ENCODE data around the gene PLPP4. TPM values are rescaled to one million over a fixed set of nuclear protein-coding genes. Genes with fewer than 3 reads are reported as not detected.

Gene PLPP4
- polyA plus RNA-seq, 1 of the 3 experiments (the other 2 are of a cell fraction) = 27.9 TPM

DNA sequence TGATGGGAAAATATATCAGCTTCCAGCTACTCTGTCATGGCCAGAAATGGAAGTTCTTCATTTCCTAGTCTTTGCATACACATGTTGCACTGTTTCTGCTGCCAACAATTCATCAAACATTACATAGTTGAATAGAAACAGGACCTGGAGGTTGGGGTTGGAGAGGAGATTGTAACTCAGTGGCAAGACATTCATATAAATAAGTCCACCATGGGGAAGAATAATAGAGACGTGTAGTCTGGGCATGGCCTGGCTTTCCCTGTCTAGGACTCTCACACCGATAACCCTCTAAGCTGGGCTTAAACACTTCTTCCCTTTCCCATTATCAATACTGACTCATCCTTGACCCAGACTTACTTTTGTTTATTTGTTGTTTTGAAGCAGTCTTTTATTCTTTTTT, 155.7 kb downstream of the PLPP4 start:
- Histone ChIP-seq H3K4me2 (no peak overlapping the region), H2AFZ (ENCODE audit: low read depth) (no peak overlapping the region), H3K27me3 (ENCODE audit: insufficient read depth) (no peaks in the 10 kb centered on the region), H3K36me3 (replicated peaks in 1 of 2; ENCODE audit: control insufficient read depth in 1 of 2, insufficient read depth in 2 of 2, low read length in 1 of 2) (peaks cover 0 to 12% of the 10 kb centered on the region in 2 experiments), H4K20me1 (ENCODE audit: insufficient read depth) (no peaks in the 10 kb centered on the region), H3K9me3 (peaks cover 10% of the 10 kb centered on the region; the same call in 1 of the 2 replicates), H3F3A (replicated peaks; ENCODE audit: insufficient read depth) (peaks cover 22% of the 10 kb centered on the region), H3K79me2 (ENCODE audit: insufficient read depth) (no peaks in the 10 kb centered on the region), H3K4me3 (ENCODE audit: low read depth in 2 of 2, low read length in 1 of 2) (no peak overlapping the region), H3K9ac (peak overlapping the region; percentile 15; the same call in 1 of the 2 replicates), H3K9me2 (no peaks in the 10 kb centered on the region), H3K27ac (ENCODE audit: low read depth in 2 of 2, low read length in 1 of 2) (peak overlapping the region in 1 of 2 experiments; percentile 74; a peak in 2 of 4 replicates), H3K4me1 (ENCODE audit: control insufficient read depth in 1 of 2, insufficient read depth in 2 of 2, low read depth in 1 of 2, low read length in 1 of 2) (peaks cover 0 to 6% of the 10 kb centered on the region in 2 experiments; a peak in 1 of 4 replicates)
- ChIA-PET POLR2A (no interaction called here), CTCF (interaction anchor here (0.6 to 1.3 kb wide), 2 partner anchors 189 to 382 kb away, joined by 3 to 4 read pairs; no protein-coding TSS in a partner anchor)
- TF ChIP-seq YY1 (IDR thresholded peaks at IDR 0.05; ENCODE audit: low read depth) (no peak), CTCF (IDR thresholded peaks at IDR 0.05) (no peak), MAX (IDR thresholded peaks at IDR 0.05; ENCODE audit: low read depth) (no peak), JUND (IDR thresholded peaks at IDR 0.05) (no peak), TEAD4 (IDR thresholded peaks at IDR 0.05; ENCODE audit: borderline replicate concordance, insufficient read depth) (no peak), GATA2 (CRISPR knock-in tag; IDR thresholded peaks at IDR 0.05) (no peak), SMC3 (IDR thresholded peaks at IDR 0.05; ENCODE audit: low read depth, low read length) (no peak), CHD2 (IDR thresholded peaks at IDR 0.05; ENCODE audit: low read length, partially characterized antibody) (no peak), NRF1 (IDR thresholded peaks at IDR 0.05; ENCODE audit: low read depth, low read length) (no peak), FOXM1 (IDR thresholded peaks at IDR 0.05; ENCODE audit: low read depth) (no peak), RAD21 (IDR thresholded peaks at IDR 0.05; ENCODE audit: low read length) (no peak), SIN3A (IDR thresholded peaks at IDR 0.05; ENCODE audit: borderline replicate concordance, low read depth, low read length) (no peak), MEF2A (IDR thresholded peaks at IDR 0.05; ENCODE audit: borderline replicate concordance, low read depth) (no peak)
- TF ChIP-seq, protein P1, sequence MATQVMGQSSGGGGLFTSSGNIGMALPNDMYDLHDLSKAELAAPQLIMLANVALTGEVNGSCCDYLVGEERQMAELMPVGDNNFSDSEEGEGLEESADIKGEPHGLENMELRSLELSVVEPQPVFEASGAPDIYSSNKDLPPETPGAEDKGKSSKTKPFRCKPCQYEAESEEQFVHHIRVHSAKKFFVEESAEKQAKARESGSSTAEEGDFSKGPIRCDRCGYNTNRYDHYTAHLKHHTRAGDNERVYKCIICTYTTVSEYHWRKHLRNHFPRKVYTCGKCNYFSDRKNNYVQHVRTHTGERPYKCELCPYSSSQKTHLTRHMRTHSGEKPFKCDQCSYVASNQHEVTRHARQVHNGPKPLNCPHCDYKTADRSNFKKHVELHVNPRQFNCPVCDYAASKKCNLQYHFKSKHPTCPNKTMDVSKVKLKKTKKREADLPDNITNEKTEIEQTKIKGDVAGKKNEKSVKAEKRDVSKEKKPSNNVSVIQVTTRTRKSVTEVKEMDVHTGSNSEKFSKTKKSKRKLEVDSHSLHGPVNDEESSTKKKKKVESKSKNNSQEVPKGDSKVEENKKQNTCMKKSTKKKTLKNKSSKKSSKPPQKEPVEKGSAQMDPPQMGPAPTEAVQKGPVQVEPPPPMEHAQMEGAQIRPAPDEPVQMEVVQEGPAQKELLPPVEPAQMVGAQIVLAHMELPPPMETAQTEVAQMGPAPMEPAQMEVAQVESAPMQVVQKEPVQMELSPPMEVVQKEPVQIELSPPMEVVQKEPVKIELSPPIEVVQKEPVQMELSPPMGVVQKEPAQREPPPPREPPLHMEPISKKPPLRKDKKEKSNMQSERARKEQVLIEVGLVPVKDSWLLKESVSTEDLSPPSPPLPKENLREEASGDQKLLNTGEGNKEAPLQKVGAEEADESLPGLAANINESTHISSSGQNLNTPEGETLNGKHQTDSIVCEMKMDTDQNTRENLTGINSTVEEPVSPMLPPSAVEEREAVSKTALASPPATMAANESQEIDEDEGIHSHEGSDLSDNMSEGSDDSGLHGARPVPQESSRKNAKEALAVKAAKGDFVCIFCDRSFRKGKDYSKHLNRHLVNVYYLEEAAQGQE (IDR thresholded peaks at IDR 0.05; ENCODE audit: low read depth, low read length) = no peak
- TF ChIP-seq, protein P2, sequence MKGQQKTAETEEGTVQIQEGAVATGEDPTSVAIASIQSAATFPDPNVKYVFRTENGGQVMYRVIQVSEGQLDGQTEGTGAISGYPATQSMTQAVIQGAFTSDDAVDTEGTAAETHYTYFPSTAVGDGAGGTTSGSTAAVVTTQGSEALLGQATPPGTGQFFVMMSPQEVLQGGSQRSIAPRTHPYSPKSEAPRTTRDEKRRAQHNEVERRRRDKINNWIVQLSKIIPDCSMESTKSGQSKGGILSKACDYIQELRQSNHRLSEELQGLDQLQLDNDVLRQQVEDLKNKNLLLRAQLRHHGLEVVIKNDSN (IDR thresholded peaks at IDR 0.05; ENCODE audit: borderline replicate concordance, low read depth) = no peak
- TF ChIP-seq, protein P3, sequence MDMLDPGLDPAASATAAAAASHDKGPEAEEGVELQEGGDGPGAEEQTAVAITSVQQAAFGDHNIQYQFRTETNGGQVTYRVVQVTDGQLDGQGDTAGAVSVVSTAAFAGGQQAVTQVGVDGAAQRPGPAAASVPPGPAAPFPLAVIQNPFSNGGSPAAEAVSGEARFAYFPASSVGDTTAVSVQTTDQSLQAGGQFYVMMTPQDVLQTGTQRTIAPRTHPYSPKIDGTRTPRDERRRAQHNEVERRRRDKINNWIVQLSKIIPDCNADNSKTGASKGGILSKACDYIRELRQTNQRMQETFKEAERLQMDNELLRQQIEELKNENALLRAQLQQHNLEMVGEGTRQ (IDR thresholded peaks at IDR 0.05; ENCODE audit: borderline replicate concordance, low read depth, low read length) = no peak
- 38% methylated on average over 2 of the region's 2 CpGs for WGBS (ENCODE audit: low lambda C conversion rate)
- no peak for DNase-seq

Data from SK-N-SH (cell line).